Endothelial cell (in vitro differentiated cells): ENCODE data around the gene WIZ. TPM values are rescaled to one million over a fixed set of nuclear protein-coding genes. Genes with fewer than 3 reads are reported as not detected.
A peak's percentile ranks its signal among the peaks of the same experiment; 100 is the strongest.

Experiments used
- DNase-seq: peaks from one replicate; pipeline ENCODE4 v3.0.0; 2021; ENCODE audit warnings: low spot score
- H3K27ac Mint-ChIP-seq: one replicate; pipeline ENCODE4 v1.8.0; 2021; ENCODE audit warnings: mixed read lengths, inconsistent platforms; ENCODE audit not compliant: unreplicated experiment
- H3K27me3 Mint-ChIP-seq: one replicate; pipeline ENCODE4 v1.8.0; 2021; ENCODE audit warnings: mild to moderate bottlenecking, moderate library complexity, mixed read lengths, inconsistent platforms; ENCODE audit not compliant: unreplicated experiment
- H3K36me3 Mint-ChIP-seq: one replicate; pipeline ENCODE4 v1.8.0; 2021; ENCODE audit warnings: mild to moderate bottlenecking, low read depth, mixed read lengths, inconsistent platforms; ENCODE audit not compliant: unreplicated experiment
- H3K4me1 Mint-ChIP-seq: one replicate; pipeline ENCODE4 v1.8.0; 2021; ENCODE audit warnings: mild to moderate bottlenecking, mixed read lengths, inconsistent platforms; ENCODE audit not compliant: unreplicated experiment
- H3K4me3 Mint-ChIP-seq: one replicate; pipeline ENCODE4 v1.8.0; 2021; ENCODE audit warnings: mild to moderate bottlenecking, mixed read lengths, inconsistent platforms; ENCODE audit not compliant: unreplicated experiment
- H3K9me3 Mint-ChIP-seq: one replicate; pipeline ENCODE4 v1.8.0; 2021; ENCODE audit warnings: mixed read lengths, inconsistent platforms; ENCODE audit not compliant: unreplicated experiment
- total RNA-seq: library from RNA; stranded (reverse); fragmentation: NEBNext Ultra II Directional; extraction: Animal tissue kit (Norgen Biotek cat#: 25700); gene quantifications from one replicate; pipeline ENCODE4 v1.2.1, GENCODE V29; 2021; ENCODE audit not compliant: unreplicated experiment
- TF ChIP-seq, protein P1 (sequence below): fragments of 200-600 bp; sonication (generic); IDR thresholded peaks from one replicate; pipeline ENCODE4 v1.5.0; 2021; ENCODE audit warnings: antibody characterized with exemption; ENCODE audit not compliant: unreplicated experiment

The WIZ gene
- total RNA-seq, 1 donor from 2014 or later = 79.0 TPM

DNA sequence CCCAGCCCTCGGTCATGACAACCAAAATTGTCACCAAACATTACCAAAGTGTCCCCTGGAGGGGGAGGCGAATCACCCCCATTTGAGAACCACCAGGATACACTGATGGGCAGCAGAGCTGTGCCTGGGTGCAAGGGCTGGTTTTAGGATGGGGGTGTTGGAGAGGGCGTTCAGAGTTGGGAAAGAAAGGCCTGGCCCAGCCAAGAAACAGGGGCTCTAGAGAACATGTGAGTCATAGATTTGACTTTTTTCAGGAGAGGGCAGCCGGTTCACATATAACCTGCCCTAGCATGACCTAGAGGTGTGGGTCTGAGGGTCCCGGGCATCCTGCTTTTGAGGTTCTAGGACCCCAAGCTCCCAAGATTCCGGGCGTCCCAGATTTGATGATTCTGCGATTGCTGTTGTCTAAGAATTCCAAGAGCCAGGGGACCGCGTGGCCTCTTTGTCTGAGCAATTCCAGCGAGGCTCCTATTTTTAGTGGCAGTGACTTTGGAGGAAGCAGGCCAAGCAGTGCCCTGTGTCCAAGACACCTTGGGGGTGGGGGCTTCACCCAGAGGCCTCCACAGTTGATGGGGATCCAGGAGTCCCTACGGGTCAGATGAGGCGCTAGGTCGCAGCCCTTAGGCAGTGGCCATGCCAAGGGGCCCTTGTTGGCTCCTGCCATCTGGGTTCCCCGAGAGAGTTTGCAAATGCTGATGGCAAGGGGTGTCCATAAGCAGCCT lies 5.1 kb downstream of the WIZ start:
- H3K9me3 Mint-ChIP-seq = no peaks in the 10 kb centered on the region
- no peak for DNase-seq
- peaks cover 11% of the 10 kb centered on the region for H3K27me3 Mint-ChIP-seq
- H3K4me3 Mint-ChIP-seq = no peak overlapping the region
- H3K36me3 Mint-ChIP-seq = peaks cover 10% of the 10 kb centered on the region
- peaks cover 5% of the 10 kb centered on the region for H3K4me1 Mint-ChIP-seq
- no peak overlapping the region for H3K27ac Mint-ChIP-seq
- TF ChIP-seq, protein P1, sequence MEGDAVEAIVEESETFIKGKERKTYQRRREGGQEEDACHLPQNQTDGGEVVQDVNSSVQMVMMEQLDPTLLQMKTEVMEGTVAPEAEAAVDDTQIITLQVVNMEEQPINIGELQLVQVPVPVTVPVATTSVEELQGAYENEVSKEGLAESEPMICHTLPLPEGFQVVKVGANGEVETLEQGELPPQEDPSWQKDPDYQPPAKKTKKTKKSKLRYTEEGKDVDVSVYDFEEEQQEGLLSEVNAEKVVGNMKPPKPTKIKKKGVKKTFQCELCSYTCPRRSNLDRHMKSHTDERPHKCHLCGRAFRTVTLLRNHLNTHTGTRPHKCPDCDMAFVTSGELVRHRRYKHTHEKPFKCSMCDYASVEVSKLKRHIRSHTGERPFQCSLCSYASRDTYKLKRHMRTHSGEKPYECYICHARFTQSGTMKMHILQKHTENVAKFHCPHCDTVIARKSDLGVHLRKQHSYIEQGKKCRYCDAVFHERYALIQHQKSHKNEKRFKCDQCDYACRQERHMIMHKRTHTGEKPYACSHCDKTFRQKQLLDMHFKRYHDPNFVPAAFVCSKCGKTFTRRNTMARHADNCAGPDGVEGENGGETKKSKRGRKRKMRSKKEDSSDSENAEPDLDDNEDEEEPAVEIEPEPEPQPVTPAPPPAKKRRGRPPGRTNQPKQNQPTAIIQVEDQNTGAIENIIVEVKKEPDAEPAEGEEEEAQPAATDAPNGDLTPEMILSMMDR = no peak

DNA sequence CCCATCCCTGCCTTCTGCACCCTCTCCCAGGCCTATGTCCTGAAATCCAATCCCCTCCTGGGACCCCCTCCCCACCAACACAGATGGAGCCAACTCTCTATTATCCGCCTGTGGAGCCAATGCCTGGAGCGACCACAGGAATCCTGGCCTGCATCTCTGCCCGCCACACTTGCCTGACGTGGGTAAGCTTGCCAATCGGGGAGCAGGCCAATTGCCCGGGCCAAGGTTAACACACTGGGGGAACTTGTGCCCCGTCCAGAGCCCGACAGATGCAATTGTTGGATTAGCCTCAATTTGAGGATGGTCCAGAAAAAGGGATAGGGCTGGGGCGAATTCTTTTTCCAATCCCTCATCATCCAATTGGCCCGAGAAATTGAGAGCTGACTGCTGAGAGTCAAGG lies 5.9 kb downstream of the WIZ start:
- H3K4me3 Mint-ChIP-seq = no peak overlapping the region
- H3K27ac Mint-ChIP-seq = no peak overlapping the region
- TF ChIP-seq, protein P1 = no peak
- peaks cover 10% of the 10 kb centered on the region for H3K27me3 Mint-ChIP-seq
- H3K36me3 Mint-ChIP-seq = peaks cover 10% of the 10 kb centered on the region
- no peak for DNase-seq
- H3K9me3 Mint-ChIP-seq = no peaks in the 10 kb centered on the region
- H3K4me1 Mint-ChIP-seq = peaks cover 4% of the 10 kb centered on the region

DNA sequence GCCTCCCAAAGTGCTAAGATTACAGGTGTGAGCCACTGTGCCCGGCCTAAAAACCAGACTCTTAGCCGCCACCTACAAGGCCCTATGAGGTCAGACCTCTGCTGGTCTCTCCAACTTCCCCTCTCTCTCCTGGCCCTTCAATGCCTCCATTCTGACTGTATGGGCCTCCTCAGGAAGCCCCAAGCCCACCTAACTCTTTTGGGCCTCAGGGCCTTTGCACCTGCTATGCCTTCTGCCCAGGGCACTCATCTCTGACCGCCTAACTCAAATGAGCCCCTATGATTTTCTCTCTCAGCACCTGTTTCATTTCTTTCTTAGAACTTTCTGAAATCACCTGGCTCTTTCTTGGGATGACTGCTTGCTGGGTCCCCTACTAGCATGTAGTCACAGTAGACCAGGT lies 6.4 kb downstream of the WIZ start:
- Mint-ChIP-seq H3K9me3 (no peaks in the 10 kb centered on the region), H3K27ac (no peak overlapping the region), H3K4me1 (no peaks in the 10 kb centered on the region), H3K4me3 (peak overlapping the region; percentile 44), H3K36me3 (peaks cover 5% of the 10 kb centered on the region), H3K27me3 (peaks cover 7% of the 10 kb centered on the region)
- no peak for DNase-seq
- TF ChIP-seq, protein P1 = no peak

DNA sequence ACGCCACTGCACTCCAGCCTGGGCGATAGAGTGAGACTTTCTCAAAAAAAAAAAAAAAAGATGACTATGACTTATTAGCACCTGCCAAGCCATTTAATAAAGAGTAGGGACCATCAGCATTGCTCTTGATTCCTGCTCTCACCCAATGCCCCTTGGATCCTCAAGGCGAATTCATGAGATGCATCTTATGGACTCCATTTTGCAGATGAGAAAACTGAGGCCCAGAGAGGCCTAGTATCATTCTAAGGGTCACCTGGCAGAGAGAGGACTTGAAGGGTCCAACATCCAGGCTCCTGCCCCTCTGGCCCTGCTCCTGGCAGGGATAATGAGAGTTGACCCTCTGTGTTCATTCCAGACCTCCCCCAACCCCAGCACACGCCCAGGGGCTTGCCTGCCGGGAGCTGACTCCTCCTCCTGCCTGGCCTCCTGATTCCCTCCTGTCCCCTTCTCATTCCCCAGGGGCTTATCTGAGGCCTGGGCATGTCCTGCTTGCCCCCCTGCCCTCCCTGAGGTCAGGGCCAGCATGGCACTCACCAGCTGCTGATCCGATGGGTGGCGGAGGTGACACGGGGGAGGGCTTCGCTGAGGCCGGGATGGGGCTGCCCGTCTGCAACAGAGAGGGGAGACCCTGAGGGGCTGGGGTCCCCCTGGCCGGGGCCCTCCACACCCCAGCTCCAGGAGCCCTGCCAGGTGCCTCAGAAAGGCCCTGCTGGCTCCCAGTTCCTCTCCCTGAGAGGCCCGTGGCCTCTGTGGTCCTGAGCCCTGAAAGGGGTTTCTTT lies 7.4 kb downstream of the WIZ start:
- no peaks in the 10 kb centered on the region for H3K4me1 Mint-ChIP-seq
- peaks cover 3% of the 10 kb centered on the region for H3K36me3 Mint-ChIP-seq
- TF ChIP-seq, protein P1 = no peak
- DNase-seq = no peak
- H3K4me3 Mint-ChIP-seq = no peak overlapping the region
- no peaks in the 10 kb centered on the region for H3K9me3 Mint-ChIP-seq
- peaks cover 5% of the 10 kb centered on the region for H3K27me3 Mint-ChIP-seq
- no peak overlapping the region for H3K27ac Mint-ChIP-seq

DNA sequence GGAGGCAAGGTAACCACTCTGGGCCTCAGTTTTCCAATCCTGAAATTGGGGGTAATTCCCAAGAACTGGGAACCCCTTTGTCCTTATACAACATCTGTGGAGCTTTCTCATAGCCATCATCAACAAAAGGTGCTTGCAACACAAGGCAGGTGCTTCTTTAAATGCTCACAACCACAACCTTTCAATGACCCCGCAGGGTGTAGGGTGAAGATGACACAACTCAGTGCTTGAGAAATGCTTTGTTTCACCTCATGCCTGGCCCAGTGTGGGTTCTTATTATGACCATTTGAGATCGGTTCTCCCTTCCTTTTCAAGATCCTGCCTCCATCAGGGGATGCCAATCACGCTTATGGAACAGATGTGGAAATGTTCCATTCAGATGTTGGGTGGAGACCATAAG lies 8.4 kb downstream of the WIZ start:
- H3K36me3 Mint-ChIP-seq = no peaks in the 10 kb centered on the region
- no peaks in the 10 kb centered on the region for H3K4me1 Mint-ChIP-seq
- H3K27me3 Mint-ChIP-seq = peaks cover 3% of the 10 kb centered on the region
- TF ChIP-seq, protein P1 = no peak
- no peak overlapping the region for H3K4me3 Mint-ChIP-seq
- H3K27ac Mint-ChIP-seq = no peak overlapping the region
- no peaks in the 10 kb centered on the region for H3K9me3 Mint-ChIP-seq
- DNase-seq = no peak
